H1 (cell line): Measurements from ENCODE around the gene PAX5. TPM values are rescaled to one million over a fixed set of nuclear protein-coding genes. Genes with fewer than 3 reads are reported as not detected.

Experiments used
- CTCF ChIA-PET: fragments of 300-600 bp; sonication (Branson Sonifier 250); formaldehyde crosslinking; loops from one replicate; lab custom pipeline; 2021; ENCODE audit not compliant: partially characterized antibody; lab: Charles Lee
- POLR2A ChIA-PET: fragments of 300-600 bp; sonication (Branson Sonifier 250); formaldehyde crosslinking; loops from one replicate; lab custom pipeline; 2021; ENCODE audit warnings: inconsistent platforms; ENCODE audit not compliant: partially characterized antibody; lab: Charles Lee
- DNase-seq, 2 experiments: peaks; one replicate each; pipeline versions ENCODE4 v3.0.0 to v3.0.0-alpha.2; 2010 to 2022; ENCODE audit warnings: low spot score in 2 of 2, low read depth in 1 of 2, mixed read lengths in 1 of 2
- FAIRE-seq: peaks from 2 replicates; lab custom pipeline; 2011; peaks lifted over from hg19 to GRCh38; lab: Jason Lieb, UNC
- H2AFZ ChIP-seq: 2 replicates; pipeline ENCODE4 v1.8.1; 2012; ENCODE audit warnings: low read length, inconsistent platforms
- H2AK5ac ChIP-seq: 2 replicates; pipeline ENCODE4 v1.6.1; 2013; ENCODE audit warnings: low read depth, low read length
- H2BK120ac ChIP-seq: replicated peaks from 2 replicates; pipeline ENCODE3; 2013; ENCODE audit warnings: low read depth, low read length, inconsistent platforms
- H2BK12ac ChIP-seq: 2 replicates; pipeline ENCODE4 v1.6.1; 2013; ENCODE audit warnings: low read depth, low read length
- H2BK15ac ChIP-seq: 2 replicates; pipeline ENCODE4 v1.6.1; 2013; ENCODE audit warnings: low read length
- H2BK20ac ChIP-seq: 2 replicates; pipeline ENCODE4 v1.6.1; 2013; ENCODE audit warnings: low read length
- H2BK5ac ChIP-seq: 2 replicates; pipeline ENCODE4 v1.6.1; 2013; ENCODE audit warnings: low read depth, low read length
- H3K14ac ChIP-seq: 2 replicates; pipeline ENCODE4 v1.6.1; 2013; ENCODE audit warnings: inconsistent platforms; ENCODE audit not compliant: insufficient read length
- H3K18ac ChIP-seq: 2 replicates; pipeline ENCODE4 v1.6.1; 2013; ENCODE audit warnings: low read length; ENCODE audit errors: extremely low read depth
- H3K23ac ChIP-seq: 2 replicates; pipeline ENCODE4 v1.6.1; 2013; ENCODE audit warnings: inconsistent platforms; ENCODE audit not compliant: insufficient read length
- H3K23me2 ChIP-seq: 2 replicates; pipeline ENCODE4 v1.6.1; 2013; ENCODE audit warnings: low read depth, low read length
- H3K27ac ChIP-seq: 2 replicates; pipeline ENCODE4 v1.6.1; 2011; ENCODE audit warnings: low read depth, low read length, inconsistent platforms
- H3K27me3 ChIP-seq, 4 experiments: replicated peaks in 1 of 4; 1 replicate in 1 of 4; 2 replicates in 3 of 4; pipeline versions ENCODE4 v1.6.1 to v1.8.1; 2011 to 2013; ENCODE audit warnings: low read length in 3 of 4, mild to moderate bottlenecking in 3 of 4, inconsistent platforms in 2 of 4, mixed read lengths in 2 of 4, moderate library complexity in 1 of 4; ENCODE audit not compliant: control insufficient read depth in 3 of 4, insufficient read depth in 3 of 4; ENCODE audit errors: extremely low read depth in 1 of 4
- H3K36me3 ChIP-seq, 4 experiments: 2 replicates each; pipeline versions ENCODE4 v1.6.1 to v1.8.1; 2011 to 2013; ENCODE audit warnings: mild to moderate bottlenecking in 4 of 4, low read length in 3 of 4, moderate library complexity in 2 of 4, control low read depth in 1 of 4, inconsistent platforms in 1 of 4; ENCODE audit not compliant: insufficient read depth in 4 of 4, control insufficient read depth in 2 of 4
- H3K4ac ChIP-seq: replicated peaks from 2 replicates; pipeline ENCODE3; 2013; ENCODE audit warnings: low read length, low read depth, mixed read lengths, inconsistent platforms; ENCODE audit not compliant: insufficient read length
- H3K4me1 ChIP-seq, 4 experiments: replicated peaks in 1 of 4; 1 replicate in 1 of 4; 2 replicates in 3 of 4; pipeline versions ENCODE4 v1.6.1 to v1.8.1; 2011 to 2013; ENCODE audit warnings: low read length in 3 of 4, inconsistent platforms in 2 of 4, mixed read lengths in 1 of 4; ENCODE audit not compliant: insufficient read depth in 4 of 4, control insufficient read depth in 3 of 4
- H3K4me2 ChIP-seq, 2 experiments: 2 replicates each; pipeline versions ENCODE4 v1.6.1 to v1.8.1; 2011 to 2013; ENCODE audit warnings: low read depth in 2 of 2, low read length in 2 of 2, control low read depth in 1 of 2, inconsistent platforms in 1 of 2, mild to moderate bottlenecking in 1 of 2; ENCODE audit not compliant: insufficient read depth in 1 of 2
- H3K4me3 ChIP-seq, 4 experiments: fragments of 200-600, 300-600 bp in 1 of 4; sonication (generic), shearing (Covaris generic), sonication (Bioruptor Twin) in 1 of 4; 2 replicates each; pipeline versions ENCODE4 v1.5.1 to v1.8.1; 2011 to 2016; ENCODE audit warnings: low read length in 4 of 4, low read depth in 3 of 4, control low read depth in 2 of 4, inconsistent platforms in 2 of 4, mild to moderate bottlenecking in 2 of 4, mixed read lengths in 1 of 4, moderate library complexity in 1 of 4; ENCODE audit not compliant: insufficient read depth in 2 of 4; ENCODE audit errors: extremely low read depth in 1 of 4
- H3K56ac ChIP-seq: replicated peaks from 2 replicates; pipeline ENCODE3; 2013; ENCODE audit warnings: low read depth, mild to moderate bottlenecking, mixed read lengths, low read length, inconsistent platforms; ENCODE audit not compliant: insufficient read length
- H3K79me1 ChIP-seq: 2 replicates; pipeline ENCODE4 v1.6.1; 2013; ENCODE audit warnings: low read depth, low read length, control low read depth
- H3K79me2 ChIP-seq, 2 experiments: 2 replicates each; pipeline versions ENCODE4 v1.6.1 to v1.8.1; 2012 to 2013; ENCODE audit warnings: low read length in 2 of 2, mild to moderate bottlenecking in 2 of 2, inconsistent platforms in 1 of 2; ENCODE audit not compliant: insufficient read depth in 2 of 2, control insufficient read depth in 1 of 2
- H3K9ac ChIP-seq, 4 experiments: replicated peaks in 1 of 4; 1 replicate in 1 of 4; 2 replicates in 3 of 4; pipeline versions ENCODE4 v1.6.1 to v1.8.1; 2011 to 2013; ENCODE audit warnings: low read depth in 3 of 4, low read length in 3 of 4, control low read depth in 2 of 4, mild to moderate bottlenecking in 2 of 4, moderate library complexity in 2 of 4, inconsistent platforms in 1 of 4; ENCODE audit errors: extremely low read depth in 1 of 4
- H3K9me3 ChIP-seq, 2 experiments: 2 replicates each; pipeline versions ENCODE4 v1.6.1 to v1.8.1; 2012 to 2013; ENCODE audit warnings: mild to moderate bottlenecking in 2 of 2, moderate library complexity in 2 of 2, control low read depth in 1 of 2, inconsistent platforms in 1 of 2, low read depth in 1 of 2, low read length in 1 of 2, mixed read lengths in 1 of 2; ENCODE audit not compliant: insufficient read depth in 2 of 2
- H4K20me1 ChIP-seq, 2 experiments: replicated peaks in 1 of 2; 2 replicates each; pipeline versions ENCODE3 to v1.8.1; 2011 to 2013; ENCODE audit warnings: inconsistent platforms in 2 of 2, low read length in 2 of 2, mild to moderate bottlenecking in 1 of 2; ENCODE audit not compliant: insufficient read depth in 2 of 2, control insufficient read depth in 1 of 2
- H4K5ac ChIP-seq: 2 replicates; pipeline ENCODE4 v1.6.1; 2013; ENCODE audit warnings: low read length, low read depth, mixed read lengths, inconsistent platforms; ENCODE audit not compliant: insufficient read length
- H4K8ac ChIP-seq: 2 replicates; pipeline ENCODE4 v1.8.0; 2013; ENCODE audit warnings: mild to moderate bottlenecking, moderate library complexity, low read length, inconsistent platforms; ENCODE audit not compliant: insufficient read depth; ENCODE audit errors: extremely low read depth
- H4K91ac ChIP-seq: replicated peaks from 2 replicates; pipeline ENCODE3; 2013; ENCODE audit warnings: low read length, mixed read lengths, inconsistent platforms; ENCODE audit not compliant: insufficient read length
- BCL11A ChIP-seq, 2 experiments: IDR thresholded peaks; one replicate each; pipeline ENCODE4 v1.6.1; 2011; ENCODE audit warnings: low read depth in 2 of 2, low read length in 2 of 2, mild to moderate bottlenecking in 2 of 2
- EP300 ChIP-seq, 2 experiments: IDR thresholded peaks; 1 replicate in 1 of 2; 2 replicates in 1 of 2; pipeline ENCODE4 v1.6.1; 2011 to 2012; ENCODE audit warnings: low read depth in 2 of 2, low read length in 2 of 2, mild to moderate bottlenecking in 2 of 2, borderline replicate concordance in 1 of 2, inconsistent platforms in 1 of 2, moderate library complexity in 1 of 2
- GTF2F1 ChIP-seq: IDR thresholded peaks from 2 replicates; pipeline ENCODE4 v1.6.1; 2012; ENCODE audit warnings: low read depth, low read length, improper control_type of control experiment, borderline replicate concordance
- TCF12 ChIP-seq: IDR thresholded peaks from 2 replicates; pipeline ENCODE4 v1.6.1; 2011; ENCODE audit warnings: low read depth, mild to moderate bottlenecking, low read length
- WGBS, 2 experiments: shearing (Covaris generic) in 1 of 2; methylation state at CpG; one replicate each; pipeline versions ENCODE4 v1.1.6 to v1.1.7; 2013 to 2015; ENCODE audit warnings: low lambda C conversion rate in 2 of 2, mixed read lengths in 2 of 2, inconsistent platforms in 1 of 2, low coverage in 1 of 2, missing lambda C conversion rate in 1 of 2; ENCODE audit not compliant: insufficient replicate concordance in 2 of 2, insufficient coverage in 1 of 2, insufficient read length in 1 of 2; ENCODE audit errors: extremely low coverage in 1 of 2, missing lambda C conversion rate in 1 of 2; 5-methylcytosine and 5-hydroxymethylcytosine counted together
- polyA plus RNA-seq, 7 experiments: library from polyadenylated mRNA; depleted of rRNA in 3 of 7; stranded (reverse) in 5 of 7; unstranded in 2 of 7; fragments of >200 nt in 5 of 7; fragments of 200-250 nt in 2 of 7; gene quantifications; 1 replicate in 5 of 7; 2 replicates in 1 of 7; 4 replicates in 1 of 7; pipeline versions ENCODE4 v1.2.1 to v1.2.3, GENCODE V29; 2011 to 2013; ENCODE audit warnings: missing spikeins in 2 of 7, mixed read lengths in 2 of 7
- total RNA-seq: library from RNA; stranded (reverse); fragmentation: NEBNext Ultra II Directional; extraction: Animal tissue kit (Norgen Biotek cat#: 25700); gene quantifications from 2 replicates; pipeline ENCODE4 v1.2.1, GENCODE V29; 2021
- TF ChIP-seq, protein P1 (sequence below), 3 experiments: IDR thresholded peaks; 1 replicate in 2 of 3; 2 replicates in 1 of 3; pipeline versions ENCODE4 v1.5.1 to v1.6.1; 2011; ENCODE audit warnings: low read length in 3 of 3, mild to moderate bottlenecking in 3 of 3, inconsistent platforms in 2 of 3, low read depth in 1 of 3, moderate library complexity in 1 of 3; ENCODE audit not compliant: insufficient read depth in 1 of 3; ENCODE audit errors: control extremely low read depth in 1 of 3
- TF ChIP-seq, protein P2 (sequence below): IDR thresholded peaks from 2 replicates; pipeline ENCODE4 v1.6.1; 2011; ENCODE audit warnings: low read depth, mild to moderate bottlenecking, low read length; ENCODE audit not compliant: insufficient read depth

The PAX5 gene
- total and polyA plus RNA-seq, 2 of the 8 experiments (the other 6 are each of a cell fraction or from before 2014, with no cell fraction given), result 0.29 to 0.43 TPM

DNA sequence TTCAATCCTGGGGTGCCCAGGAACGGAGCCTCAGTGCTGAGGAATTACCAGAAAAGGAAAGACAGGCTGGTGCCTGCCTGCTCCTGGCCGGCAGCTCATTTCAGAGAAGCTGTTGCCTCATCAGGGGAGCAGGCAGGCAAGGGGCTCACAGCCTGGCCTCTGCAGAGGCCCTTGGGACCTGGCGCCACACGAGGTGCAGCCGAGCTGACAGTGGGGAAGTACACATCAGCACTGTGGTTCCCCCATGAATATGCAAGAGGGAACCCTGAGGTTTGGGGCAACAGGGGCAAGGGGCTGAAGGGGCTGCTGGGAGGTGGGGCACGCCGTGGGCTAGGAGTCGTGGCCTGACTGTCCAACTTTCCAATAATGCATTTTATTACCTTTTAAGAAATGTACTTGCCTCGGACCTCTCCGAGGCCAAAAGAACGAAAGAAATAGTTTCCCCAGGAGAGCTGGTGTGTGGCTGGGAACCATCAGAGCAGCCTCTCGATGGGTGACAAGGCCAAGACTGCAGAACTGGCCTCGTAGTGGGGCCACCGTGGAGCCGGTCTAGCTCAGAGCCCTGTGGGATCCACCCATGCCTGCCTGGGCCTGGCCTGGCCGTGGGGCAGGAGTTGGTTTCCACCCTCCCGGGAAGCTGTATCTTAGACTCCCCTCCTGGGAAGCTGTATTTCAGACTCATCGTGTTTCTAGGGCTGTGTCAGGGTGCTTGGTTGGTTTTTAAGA lies 198.6 kb downstream of the PAX5 start:
- no peaks in the 10 kb centered on the region for H3K79me2 ChIP-seq
- H2BK5ac ChIP-seq, result no peak overlapping the region
- H3K23me2 ChIP-seq, result no peaks in the 10 kb centered on the region; the same call in 1 of the 2 replicates
- H3K79me1 ChIP-seq, result no peaks in the 10 kb centered on the region
- DNase-seq (no peak), FAIRE-seq (no peak)
- no peak overlapping the region for H4K8ac ChIP-seq
- H3K4me1 ChIP-seq, result peaks cover 0 to 12% (median under 1%) of the 10 kb centered on the region in 4 experiments; a peak in 2 of 7 replicates
- ChIA-PET CTCF (interaction anchor here (0.7 to 1.8 kb wide), 11 partner anchors 13 to 57 kb away, joined by 3 to 9 read pairs (median 4); no protein-coding TSS in a partner anchor), POLR2A (interaction anchor here (0.8 kb wide), 1 partner anchor 9 kb away, joined by 3 read pairs; no protein-coding TSS in a partner anchor)
- H3K9ac ChIP-seq, result no peak overlapping the region
- H2AFZ ChIP-seq, result no peak overlapping the region
- no peaks in the 10 kb centered on the region for H3K36me3 ChIP-seq
- no peaks in the 10 kb centered on the region for H4K20me1 ChIP-seq
- no peaks in the 10 kb centered on the region for H3K27me3 ChIP-seq
- no peak overlapping the region; the same call in 1 of the 2 replicates for H3K27ac ChIP-seq
- H4K5ac ChIP-seq, result no peak overlapping the region
- H3K4ac ChIP-seq, result no peak overlapping the region
- no peak overlapping the region for H4K91ac ChIP-seq
- no peak overlapping the region for H3K4me2 ChIP-seq
- no peak overlapping the region for H3K4me3 ChIP-seq
- H2AK5ac ChIP-seq, result no peak overlapping the region
- no peak overlapping the region for H2BK20ac ChIP-seq
- H2BK15ac ChIP-seq, result no peak overlapping the region
- WGBS, 2 experiments, result 94% methylated on average over 17 of the region's 18 CpGs; no CpG with 5 or more reads in 1 of the 2 experiments
- H3K18ac ChIP-seq, result no peak overlapping the region
- H3K9me3 ChIP-seq, result no peaks in the 10 kb centered on the region
- no peak overlapping the region for H2BK12ac ChIP-seq
- no peak overlapping the region for H2BK120ac ChIP-seq
- H3K14ac ChIP-seq, result no peak overlapping the region
- H3K23ac ChIP-seq, result no peak overlapping the region
- H3K56ac ChIP-seq, result no peak overlapping the region
- no peak for TF ChIP-seq BCL11A (IDR thresholded peaks at IDR 0.05; ENCODE audit: low read depth in 2 of 2, low read length in 2 of 2)
- TF ChIP-seq, protein P1, sequence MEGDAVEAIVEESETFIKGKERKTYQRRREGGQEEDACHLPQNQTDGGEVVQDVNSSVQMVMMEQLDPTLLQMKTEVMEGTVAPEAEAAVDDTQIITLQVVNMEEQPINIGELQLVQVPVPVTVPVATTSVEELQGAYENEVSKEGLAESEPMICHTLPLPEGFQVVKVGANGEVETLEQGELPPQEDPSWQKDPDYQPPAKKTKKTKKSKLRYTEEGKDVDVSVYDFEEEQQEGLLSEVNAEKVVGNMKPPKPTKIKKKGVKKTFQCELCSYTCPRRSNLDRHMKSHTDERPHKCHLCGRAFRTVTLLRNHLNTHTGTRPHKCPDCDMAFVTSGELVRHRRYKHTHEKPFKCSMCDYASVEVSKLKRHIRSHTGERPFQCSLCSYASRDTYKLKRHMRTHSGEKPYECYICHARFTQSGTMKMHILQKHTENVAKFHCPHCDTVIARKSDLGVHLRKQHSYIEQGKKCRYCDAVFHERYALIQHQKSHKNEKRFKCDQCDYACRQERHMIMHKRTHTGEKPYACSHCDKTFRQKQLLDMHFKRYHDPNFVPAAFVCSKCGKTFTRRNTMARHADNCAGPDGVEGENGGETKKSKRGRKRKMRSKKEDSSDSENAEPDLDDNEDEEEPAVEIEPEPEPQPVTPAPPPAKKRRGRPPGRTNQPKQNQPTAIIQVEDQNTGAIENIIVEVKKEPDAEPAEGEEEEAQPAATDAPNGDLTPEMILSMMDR (IDR thresholded peaks at IDR 0.05; ENCODE audit: control extremely low read depth in 1 of 3, insufficient read depth in 1 of 3, low read depth in 1 of 3, low read length in 3 of 3), result no peak
- TF ChIP-seq EP300 (IDR thresholded peaks at IDR 0.05; ENCODE audit: borderline replicate concordance in 1 of 2, low read depth in 2 of 2, low read length in 2 of 2), result no peak
- TF ChIP-seq GTF2F1, result no peak
- TF ChIP-seq, protein P2, sequence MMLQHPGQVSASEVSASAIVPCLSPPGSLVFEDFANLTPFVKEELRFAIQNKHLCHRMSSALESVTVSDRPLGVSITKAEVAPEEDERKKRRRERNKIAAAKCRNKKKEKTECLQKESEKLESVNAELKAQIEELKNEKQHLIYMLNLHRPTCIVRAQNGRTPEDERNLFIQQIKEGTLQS, result no peak
- TF ChIP-seq TCF12, result no peak
